GM12873 (cell line): ENCODE measurements around the gene ZNF474.

ENCODE experiments used
- CTCF ChIP-seq: IDR thresholded peaks from 2 replicates; pipeline ENCODE4 v1.5.1; 2012; ENCODE audit warnings: low read depth, mild to moderate bottlenecking, moderate library complexity, low read length, control low read depth; ENCODE audit not compliant: insufficient read depth; ENCODE audit errors: missing control alignments

The ZNF474 gene

GRCh38 chr5:122149321-122150090 is 20.2 kb downstream of the ZNF474 start:
- TF ChIP-seq CTCF, result no peak

GRCh38 chr5:122150215-122150614 is 20.9 kb downstream of the ZNF474 start:
- TF ChIP-seq CTCF, result no peak

- no peak for TF ChIP-seq CTCF
These were observed 22.3 kb downstream of the ZNF474 start for GRCh38 chr5:122151640-122152039.

- TF ChIP-seq CTCF, result no peak
These were observed 23.0 kb downstream of the ZNF474 start for GRCh38 chr5:122152266-122152900.

GRCh38 chr5:122153230-122153629 is 23.9 kb downstream of the ZNF474 start:
- TF ChIP-seq CTCF, result no peak

GRCh38 chr5:122153774-122154173 is 24.4 kb downstream of the ZNF474 start:
- no peak for TF ChIP-seq CTCF

GRCh38 chr5:122154491-122154890 is 25.1 kb downstream of the ZNF474 start:
- no peak for TF ChIP-seq CTCF
